Choroid plexus epithelial cell (primary cell): Measurements from ENCODE around the gene XPO5.

Experiments used
- DNase-seq: peaks from one replicate; pipeline ENCODE4 v3.0.0-alpha.2; 2010; ENCODE audit warnings: low read depth
- H3K4me3 ChIP-seq: 2 replicates; pipeline ENCODE4 v1.5.1; 2011; ENCODE audit warnings: low read depth, mild to moderate bottlenecking, control low read depth, low read length, moderate library complexity
- TF ChIP-seq, protein P1 (sequence below): conservative IDR thresholded peaks from 2 replicates; pipeline ENCODE4 v1.5.1; 2011; ENCODE audit warnings: low read depth, mild to moderate bottlenecking, control low read depth, inconsistent platforms, low read length, moderate library complexity

XPO5 gene

DNA sequence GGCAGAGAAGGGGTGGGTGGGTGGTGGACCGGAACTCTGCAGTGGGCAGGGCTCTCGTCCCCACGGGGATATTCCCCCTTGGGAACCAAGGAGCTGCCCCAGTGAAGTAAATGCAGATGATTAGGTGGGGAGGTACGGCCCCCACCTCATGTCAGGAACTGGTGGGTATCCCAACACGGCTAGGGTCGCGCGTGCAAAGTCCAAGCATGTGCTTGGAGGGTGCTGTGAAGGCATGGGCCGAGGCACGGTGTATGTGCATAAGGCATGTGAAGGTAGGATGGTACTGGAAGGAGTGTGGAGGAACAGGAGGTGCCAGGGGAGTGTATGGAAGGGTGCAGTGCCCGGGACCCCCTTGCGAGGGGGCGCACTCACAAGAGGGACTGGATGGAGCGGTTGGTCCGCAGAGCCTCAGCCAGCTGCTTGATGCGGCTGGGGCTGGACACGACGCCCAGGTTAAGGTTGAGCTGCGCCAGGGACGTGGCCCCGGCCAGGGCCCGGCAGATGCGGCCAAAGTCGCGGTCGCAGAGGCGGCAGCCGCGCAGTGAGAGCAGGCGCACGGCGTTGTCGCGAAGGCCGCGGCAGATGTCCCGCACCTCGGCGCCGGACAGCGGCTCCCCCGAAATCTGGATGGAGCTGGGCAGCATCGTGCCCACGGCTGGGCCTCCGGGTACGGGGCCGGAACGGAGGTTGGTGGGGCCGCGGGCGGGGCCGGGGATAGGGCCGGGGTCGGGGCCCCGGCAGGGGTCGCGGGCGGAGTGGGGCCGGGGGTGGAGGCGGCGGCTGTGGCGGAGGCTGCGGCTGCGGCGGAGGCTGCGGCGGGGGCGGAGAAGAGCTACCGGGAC, 66.5 kb downstream of the XPO5 start:
- DNase-seq, result no peak
- peak overlapping the region; percentile 66 for H3K4me3 ChIP-seq
- TF ChIP-seq, protein P1, sequence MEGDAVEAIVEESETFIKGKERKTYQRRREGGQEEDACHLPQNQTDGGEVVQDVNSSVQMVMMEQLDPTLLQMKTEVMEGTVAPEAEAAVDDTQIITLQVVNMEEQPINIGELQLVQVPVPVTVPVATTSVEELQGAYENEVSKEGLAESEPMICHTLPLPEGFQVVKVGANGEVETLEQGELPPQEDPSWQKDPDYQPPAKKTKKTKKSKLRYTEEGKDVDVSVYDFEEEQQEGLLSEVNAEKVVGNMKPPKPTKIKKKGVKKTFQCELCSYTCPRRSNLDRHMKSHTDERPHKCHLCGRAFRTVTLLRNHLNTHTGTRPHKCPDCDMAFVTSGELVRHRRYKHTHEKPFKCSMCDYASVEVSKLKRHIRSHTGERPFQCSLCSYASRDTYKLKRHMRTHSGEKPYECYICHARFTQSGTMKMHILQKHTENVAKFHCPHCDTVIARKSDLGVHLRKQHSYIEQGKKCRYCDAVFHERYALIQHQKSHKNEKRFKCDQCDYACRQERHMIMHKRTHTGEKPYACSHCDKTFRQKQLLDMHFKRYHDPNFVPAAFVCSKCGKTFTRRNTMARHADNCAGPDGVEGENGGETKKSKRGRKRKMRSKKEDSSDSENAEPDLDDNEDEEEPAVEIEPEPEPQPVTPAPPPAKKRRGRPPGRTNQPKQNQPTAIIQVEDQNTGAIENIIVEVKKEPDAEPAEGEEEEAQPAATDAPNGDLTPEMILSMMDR, result no peak

- DNase-seq, result no peak
- TF ChIP-seq, protein P1, result no peak
- H3K4me3 ChIP-seq, result no peak overlapping the region
Observed at GRCh38 chr6:43508481-43509141, 67.2 kb downstream of the XPO5 start.

GRCh38 chr6:43506667-43507471, 69.0 kb downstream of the XPO5 start:
- peak; percentile 88 for DNase-seq
- no peak overlapping the region for H3K4me3 ChIP-seq
- TF ChIP-seq, protein P1, result peak; percentile 94

DNA sequence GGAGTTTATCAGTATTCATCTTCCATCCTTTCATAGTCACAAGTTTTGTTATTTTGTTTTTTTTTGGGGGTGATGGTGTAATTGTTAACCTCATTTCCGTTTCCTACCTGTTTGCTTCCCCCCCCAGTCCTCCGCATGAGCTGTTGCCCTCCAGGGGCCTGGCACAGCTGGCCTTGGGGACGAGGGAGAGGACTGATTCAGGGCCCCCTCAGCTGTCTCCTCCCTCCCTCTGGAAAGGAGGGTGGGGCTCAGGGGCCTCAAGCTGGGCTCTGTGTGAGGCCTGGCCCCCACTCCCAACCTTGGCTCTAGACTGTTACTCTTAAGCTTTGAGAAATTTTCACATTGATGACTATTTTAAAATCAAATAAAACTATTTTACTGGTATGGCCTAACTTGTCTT, 69.7 kb downstream of the XPO5 start:
- DNase-seq, result no peak
- H3K4me3 ChIP-seq, result no peak overlapping the region
- TF ChIP-seq, protein P1, result no peak

DNA sequence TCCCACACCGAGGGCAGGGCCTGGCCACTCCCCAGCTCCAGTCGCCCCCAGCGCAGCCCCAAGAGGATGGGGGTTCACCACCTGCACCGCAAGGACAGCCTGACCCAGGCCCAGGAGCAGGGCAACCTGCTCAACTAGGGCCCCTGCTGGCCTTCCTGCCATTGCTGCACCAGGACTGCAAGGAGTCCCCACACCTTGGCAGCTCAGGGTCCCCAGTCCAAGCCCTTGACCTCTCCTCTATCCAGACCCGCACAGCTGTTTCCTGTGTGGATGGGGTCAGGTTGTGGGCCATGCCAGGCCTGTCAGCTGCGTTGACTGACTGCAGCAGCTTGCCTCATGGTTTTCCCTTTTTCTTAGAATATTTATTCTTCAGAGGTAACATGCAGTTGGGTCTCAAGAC, 70.1 kb downstream of the XPO5 start:
- H3K4me3 ChIP-seq, result no peak overlapping the region
- TF ChIP-seq, protein P1, result no peak
- DNase-seq, result no peak

GRCh38 chr6:43504756-43505593, 70.9 kb downstream of the XPO5 start:
- TF ChIP-seq, protein P1, result no peak
- no peak overlapping the region for H3K4me3 ChIP-seq
- no peak for DNase-seq
